Activated naive CD8-positive, alpha-beta T cell treated with anti-CD3 and anti-CD28 coated beads for 36 hours (primary cell): ENCODE results near the gene FAM83F. TPM values are rescaled to one million over a fixed set of nuclear protein-coding genes. Genes with fewer than 3 reads are reported as not detected.

Experiments
- DNase-seq: peaks from one replicate; pipeline ENCODE4 v3.0.0; 2021
- H3K27ac Mint-ChIP-seq: one replicate; pipeline ENCODE4 v1.8.0; 2022; ENCODE audit warnings: mild to moderate bottlenecking, moderate library complexity, mixed read lengths
- H3K27me3 Mint-ChIP-seq: one replicate; pipeline ENCODE4 v1.8.0; 2022; ENCODE audit warnings: mild to moderate bottlenecking, mixed read lengths
- H3K36me3 Mint-ChIP-seq: one replicate; pipeline ENCODE4 v1.8.0; 2021; ENCODE audit warnings: mild to moderate bottlenecking, mixed read lengths
- H3K4me1 Mint-ChIP-seq: one replicate; pipeline ENCODE4 v1.8.0; 2021; ENCODE audit warnings: mixed read lengths
- H3K4me3 Mint-ChIP-seq: one replicate; pipeline ENCODE4 v1.8.0; 2022; ENCODE audit warnings: mild to moderate bottlenecking, moderate library complexity, mixed read lengths
- H3K9me3 Mint-ChIP-seq: one replicate; pipeline ENCODE4 v1.8.0; 2022; ENCODE audit warnings: mixed read lengths
- total RNA-seq, 2 experiments: library from RNA; stranded (reverse); gene quantifications; one replicate each; pipeline ENCODE4 v1.2.3, GENCODE V29; 2021

FAM83F gene
- total RNA-seq, 2 experiments from 2014 or later: 3.4 to 3.6 TPM

DNA sequence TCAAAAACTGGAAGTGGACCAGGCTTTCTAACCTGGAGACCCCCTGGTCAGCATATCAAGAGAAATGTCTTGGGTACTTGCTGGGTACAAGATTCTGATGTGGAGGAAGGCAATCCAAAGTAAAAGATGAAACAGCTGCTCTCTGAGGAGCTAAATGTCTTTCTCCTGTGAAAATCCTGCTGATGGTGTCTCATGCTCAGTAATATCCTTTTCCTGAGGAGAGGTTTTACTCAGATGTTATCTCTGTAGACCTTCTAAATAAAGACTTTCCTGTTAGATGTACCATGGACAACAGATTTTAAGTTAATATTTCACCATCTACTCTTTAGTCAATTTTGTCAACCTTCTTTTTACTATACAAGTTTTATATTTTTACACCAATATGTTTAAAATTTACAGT, 62.9 kb downstream of the FAM83F start:
- H3K27ac Mint-ChIP-seq: peak overlapping the region; percentile 89
- peaks cover 14% of the 10 kb centered on the region for H3K36me3 Mint-ChIP-seq
- H3K4me1 Mint-ChIP-seq: peaks cover 57% of the 10 kb centered on the region
- peaks cover 2% of the 10 kb centered on the region for H3K9me3 Mint-ChIP-seq
- peak overlapping the region; percentile 53 for H3K4me3 Mint-ChIP-seq
- H3K27me3 Mint-ChIP-seq: no peaks in the 10 kb centered on the region
- no peak for DNase-seq

GRCh38 chr22:40058265-40058664, 63.5 kb downstream of the FAM83F start:
- Mint-ChIP-seq H3K9me3 (peaks cover 2% of the 10 kb centered on the region), H3K4me1 (peaks cover 57% of the 10 kb centered on the region), H3K36me3 (peaks cover 14% of the 10 kb centered on the region), H3K27me3 (no peaks in the 10 kb centered on the region), H3K4me3 (peak overlapping the region; percentile 53), H3K27ac (peak overlapping the region; percentile 89)
- peak; percentile 55 for DNase-seq

GRCh38 chr22:40065981-40066380, 71.2 kb downstream of the FAM83F start:
- Mint-ChIP-seq H3K4me3 (no peak overlapping the region), H3K4me1 (peaks cover 56% of the 10 kb centered on the region), H3K27me3 (no peaks in the 10 kb centered on the region), H3K27ac (peak overlapping the region; percentile 51), H3K9me3 (no peaks in the 10 kb centered on the region), H3K36me3 (peaks cover 5% of the 10 kb centered on the region)
- DNase-seq: no peak

- Mint-ChIP-seq H3K27ac (peak overlapping the region; percentile 52), H3K4me1 (peaks cover 62% of the 10 kb centered on the region), H3K36me3 (peaks cover 5% of the 10 kb centered on the region), H3K9me3 (no peaks in the 10 kb centered on the region), H3K27me3 (no peaks in the 10 kb centered on the region), H3K4me3 (no peak overlapping the region)
- DNase-seq: no peak
These were observed 72.9 kb downstream of the FAM83F start for GRCh38 chr22:40067639-40068038.

- H3K36me3 Mint-ChIP-seq: peaks cover 2% of the 10 kb centered on the region
- H3K27me3 Mint-ChIP-seq: no peaks in the 10 kb centered on the region
- DNase-seq: no peak
- H3K4me1 Mint-ChIP-seq: peaks cover 63% of the 10 kb centered on the region
- H3K27ac Mint-ChIP-seq: no peak overlapping the region
- no peaks in the 10 kb centered on the region for H3K9me3 Mint-ChIP-seq
- no peak overlapping the region for H3K4me3 Mint-ChIP-seq
These were observed 75.9 kb downstream of the FAM83F start for GRCh38 chr22:40070701-40071100.

GRCh38 chr22:40071720-40072119, 77.0 kb downstream of the FAM83F start:
- H3K27ac Mint-ChIP-seq: no peak overlapping the region

DNA sequence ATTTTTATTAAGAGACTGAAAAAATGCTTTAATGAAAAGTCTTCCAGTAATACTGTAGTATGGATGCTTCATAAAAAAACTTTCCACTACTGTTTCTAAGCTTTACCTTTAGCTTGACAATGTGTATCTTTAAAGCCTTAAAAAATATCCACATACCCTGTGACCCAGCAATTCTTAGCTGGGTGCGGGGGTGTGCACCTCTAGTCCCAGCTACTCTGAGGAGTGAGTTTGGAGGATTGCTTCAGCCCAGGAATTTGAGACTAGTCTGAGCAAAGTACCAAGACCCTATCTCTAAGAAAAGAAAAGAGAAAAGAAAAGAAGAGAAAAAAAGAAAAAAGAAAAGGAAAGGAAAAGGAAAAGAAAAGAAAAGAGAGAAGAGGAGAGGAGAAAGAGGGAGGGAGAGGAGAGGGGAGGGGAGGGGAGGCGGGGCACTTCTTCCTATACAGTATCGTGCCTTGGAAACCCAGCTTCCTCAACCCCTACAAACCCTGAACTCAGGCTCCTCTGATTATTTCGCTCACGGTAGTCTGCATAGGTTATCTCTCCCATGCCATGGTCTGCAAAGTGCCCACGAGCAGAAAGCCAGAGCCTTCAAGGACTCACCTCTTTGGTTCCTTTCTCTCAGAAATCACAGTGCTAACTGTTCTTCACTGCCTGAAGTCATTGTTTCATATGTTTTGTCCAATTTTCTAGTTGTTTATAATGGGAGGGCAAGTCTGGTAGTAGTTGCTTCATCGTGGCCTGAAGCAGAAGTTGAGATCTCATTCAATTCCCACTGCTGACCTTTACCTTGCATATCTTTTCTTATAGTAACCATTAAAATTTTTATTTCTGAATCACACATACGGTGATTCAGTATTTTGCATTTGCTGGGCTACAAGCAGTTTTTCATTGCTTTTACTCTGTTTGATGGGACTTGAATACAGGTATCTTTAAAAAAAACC, 82.2 kb downstream of the FAM83F start:
- Mint-ChIP-seq H3K27ac (peak overlapping the region; percentile 69), H3K4me3 (peak overlapping the region; percentile 75), H3K4me1 (peaks cover 47% of the 10 kb centered on the region), H3K36me3 (peaks cover 2% of the 10 kb centered on the region), H3K27me3 (no peaks in the 10 kb centered on the region), H3K9me3 (no peaks in the 10 kb centered on the region)
- no peak for DNase-seq

More at GRCh38 chr22:40071720-40072119, 77.0 kb downstream of the FAM83F start:
- Mint-ChIP-seq H3K4me3 (no peak overlapping the region), H3K9me3 (no peaks in the 10 kb centered on the region), H3K36me3 (peaks cover 2% of the 10 kb centered on the region), H3K4me1 (peaks cover 64% of the 10 kb centered on the region), H3K27me3 (no peaks in the 10 kb centered on the region)
- no peak for DNase-seq

DNA sequence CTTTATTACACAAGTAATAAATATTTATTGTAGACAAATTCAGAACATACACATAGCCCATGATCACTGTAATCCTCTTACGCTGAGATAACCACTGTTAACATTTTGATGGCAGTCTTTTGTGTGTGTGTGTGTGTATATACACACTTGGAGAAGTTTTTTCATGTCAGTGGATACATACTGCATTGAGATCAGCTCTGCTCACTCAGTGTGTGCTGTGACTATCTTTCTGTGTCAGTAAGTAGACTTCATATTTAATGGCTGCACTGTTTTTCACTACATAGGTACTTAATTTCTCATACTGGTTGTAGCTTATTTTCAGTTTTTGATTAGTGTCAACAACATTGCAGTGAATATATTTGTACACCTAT, 82.9 kb downstream of the FAM83F start:
- H3K36me3 Mint-ChIP-seq: peaks cover 2% of the 10 kb centered on the region
- H3K9me3 Mint-ChIP-seq: no peaks in the 10 kb centered on the region
- H3K27me3 Mint-ChIP-seq: no peaks in the 10 kb centered on the region
- no peak overlapping the region for H3K4me3 Mint-ChIP-seq
- no peak overlapping the region for H3K27ac Mint-ChIP-seq
- DNase-seq: no peak
- peaks cover 47% of the 10 kb centered on the region for H3K4me1 Mint-ChIP-seq

DNA sequence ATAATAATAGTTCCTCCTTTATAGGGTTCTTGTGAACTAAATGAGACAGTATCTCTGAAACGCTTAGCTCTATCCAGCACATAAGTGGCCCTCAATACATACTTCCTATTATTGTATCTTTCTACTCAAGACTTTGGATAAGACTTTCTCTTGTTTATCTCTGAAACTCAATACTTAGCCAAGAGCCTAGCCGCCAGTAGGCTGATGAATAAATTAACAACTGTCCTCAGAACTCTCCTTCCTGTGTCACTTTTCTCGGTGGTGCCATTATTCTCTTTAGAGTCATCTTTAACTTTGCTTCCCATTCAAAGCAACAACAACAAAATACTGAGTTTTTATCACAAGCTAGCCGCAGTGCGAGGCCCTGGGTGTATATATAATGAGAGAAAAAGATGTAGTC, 86.9 kb downstream of the FAM83F start:
- Mint-ChIP-seq H3K27me3 (no peaks in the 10 kb centered on the region), H3K4me3 (no peak overlapping the region)

DNA sequence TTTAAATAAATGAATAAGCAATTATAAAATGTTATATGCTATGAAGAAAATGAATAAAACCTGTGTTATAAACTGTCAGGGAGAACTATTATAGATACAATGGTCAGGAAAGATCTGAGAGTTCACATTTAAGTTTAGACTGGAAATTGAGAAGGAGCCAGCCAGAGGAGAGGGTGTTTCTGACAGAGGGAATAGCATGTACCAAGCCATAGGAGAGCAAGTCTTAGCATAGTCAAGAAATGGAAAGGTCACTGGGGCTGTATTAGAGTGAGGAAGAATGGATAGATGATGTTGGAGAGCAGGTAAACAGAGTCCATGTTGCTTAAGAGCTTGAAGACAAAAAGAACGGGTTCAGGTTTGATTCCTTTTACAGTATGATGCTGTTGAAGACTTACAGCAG, 87.4 kb downstream of the FAM83F start:
- DNase-seq: no peak
- Mint-ChIP-seq H3K4me3 (no peak overlapping the region), H3K9me3 (peaks cover 5% of the 10 kb centered on the region), H3K27ac (no peak overlapping the region), H3K27me3 (no peaks in the 10 kb centered on the region), H3K36me3 (peaks cover 7% of the 10 kb centered on the region), H3K4me1 (peaks cover 23% of the 10 kb centered on the region)

More for the DNA sequence above, 86.9 kb downstream of the FAM83F start:
- DNase-seq: no peak
- Mint-ChIP-seq H3K4me1 (peaks cover 27% of the 10 kb centered on the region), H3K9me3 (peaks cover 5% of the 10 kb centered on the region), H3K36me3 (peaks cover 7% of the 10 kb centered on the region), H3K27ac (no peak overlapping the region)

- peaks cover 5% of the 10 kb centered on the region for H3K9me3 Mint-ChIP-seq
- no peak overlapping the region for H3K27ac Mint-ChIP-seq
- H3K4me1 Mint-ChIP-seq: peaks cover 28% of the 10 kb centered on the region
- no peak for DNase-seq
- H3K27me3 Mint-ChIP-seq: no peaks in the 10 kb centered on the region
- peaks cover 9% of the 10 kb centered on the region for H3K36me3 Mint-ChIP-seq
- H3K4me3 Mint-ChIP-seq: no peak overlapping the region
These were observed 89.0 kb downstream of the FAM83F start for GRCh38 chr22:40083794-40084193.

- H3K9me3 Mint-ChIP-seq: peaks cover 5% of the 10 kb centered on the region
- peaks cover 29% of the 10 kb centered on the region for H3K4me1 Mint-ChIP-seq
- no peak overlapping the region for H3K4me3 Mint-ChIP-seq
- no peak overlapping the region for H3K27ac Mint-ChIP-seq
- H3K36me3 Mint-ChIP-seq: peaks cover 9% of the 10 kb centered on the region
- no peak for DNase-seq
- no peaks in the 10 kb centered on the region for H3K27me3 Mint-ChIP-seq
These were observed 89.5 kb downstream of the FAM83F start for GRCh38 chr22:40084246-40084645.

- Mint-ChIP-seq H3K4me3 (no peak overlapping the region), H3K9me3 (peaks cover 10% of the 10 kb centered on the region), H3K4me1 (peaks cover 55% of the 10 kb centered on the region), H3K36me3 (peaks cover 12% of the 10 kb centered on the region), H3K27me3 (no peaks in the 10 kb centered on the region), H3K27ac (peak overlapping the region; percentile 14)
- DNase-seq: no peak
These were observed 94.1 kb downstream of the FAM83F start for GRCh38 chr22:40088818-40089217.
